ENCODE measurements around the gene TMEM63C.
"Not testable (repeated sequence)": the region's sequence is repeated elsewhere in the genome, so short reads cannot be mapped to it uniquely, and the experiment has no call there.

Gene TMEM63C

DNA sequence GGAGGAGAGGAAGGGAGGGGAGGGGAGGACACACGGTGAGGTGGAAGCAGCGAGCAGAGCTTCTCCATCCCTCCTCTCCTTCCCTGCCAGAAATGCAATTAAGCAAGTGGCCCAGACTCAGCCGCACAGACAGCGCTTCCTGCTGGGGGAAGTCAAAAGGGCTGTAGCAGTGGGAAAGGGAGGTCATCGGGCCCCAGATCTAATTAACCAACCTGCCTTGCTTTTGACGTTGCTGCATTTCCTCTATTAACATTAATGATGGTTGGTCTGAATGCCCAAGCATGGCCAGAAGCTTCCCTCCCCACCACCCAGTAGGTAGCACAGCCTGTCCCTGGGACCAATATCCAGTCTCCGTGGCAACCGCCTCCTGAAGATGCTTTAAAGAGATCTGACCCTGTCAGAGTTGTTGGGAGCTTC is 94.0 kb downstream of the TMEM63C start:
- no peak overlapping the region for H3K27ac ChIP-seq (ENCODE audit: low read length)
- no peaks in the 10 kb centered on the region for H3K9me3 ChIP-seq (ENCODE audit: control insufficient read depth in 1 of 2, low read length in 2 of 2)
- H3K36me3 ChIP-seq (ENCODE audit: control insufficient read depth in 1 of 2, insufficient read depth in 2 of 2, low read length in 2 of 2): peaks cover 8 to 39% of the 10 kb centered on the region in 2 donors

DNA sequence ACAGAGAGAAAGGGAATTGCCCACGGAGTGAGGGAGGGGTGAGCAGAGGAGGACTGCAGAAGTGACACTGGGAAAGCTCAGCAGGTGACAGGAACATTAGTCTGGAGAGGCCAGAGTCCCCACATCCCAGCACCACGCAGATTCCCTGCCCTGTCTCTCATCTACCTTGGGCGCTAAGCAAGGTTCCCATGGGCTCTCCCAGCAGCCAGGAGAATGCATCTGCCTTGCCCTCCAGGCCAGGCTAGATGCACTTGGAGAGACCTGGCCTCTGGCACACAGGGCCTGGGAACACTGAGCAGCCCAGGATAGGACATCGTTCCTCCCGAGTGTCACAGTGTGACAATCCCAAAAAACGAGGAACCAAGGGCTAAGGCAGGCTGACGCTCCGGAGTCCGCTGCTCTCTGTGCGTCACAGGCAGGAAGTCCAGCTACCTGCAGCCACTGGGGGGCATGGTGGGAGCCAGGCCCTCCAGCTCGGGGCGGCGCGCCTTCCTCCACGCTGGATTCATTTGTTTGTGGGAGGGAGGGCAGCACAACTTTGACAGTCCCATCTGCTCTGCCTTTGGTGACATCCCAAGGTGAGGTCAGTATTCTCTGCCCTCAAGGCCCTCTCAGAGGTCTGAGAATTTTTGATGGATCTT is 94.8 kb downstream of the TMEM63C start:
- H3K36me3 ChIP-seq (ENCODE audit: control insufficient read depth in 1 of 2, insufficient read depth in 2 of 2, low read length in 2 of 2): peaks cover 8 to 41% of the 10 kb centered on the region in 2 donors

More for the DNA sequence above, 94.0 kb downstream of the TMEM63C start:
- H3K4me1 ChIP-seq (ENCODE audit: control insufficient read depth in 1 of 2, insufficient read depth in 2 of 2, low read length in 2 of 2): peaks cover 0 to 4% of the 10 kb centered on the region in 2 donors
- peaks cover 4% of the 10 kb centered on the region for H3K27me3 ChIP-seq (ENCODE audit: low read depth, low read length)
- no peak overlapping the region for H3K4me3 ChIP-seq (ENCODE audit: low read depth in 1 of 2, low read length in 2 of 2)

DNA sequence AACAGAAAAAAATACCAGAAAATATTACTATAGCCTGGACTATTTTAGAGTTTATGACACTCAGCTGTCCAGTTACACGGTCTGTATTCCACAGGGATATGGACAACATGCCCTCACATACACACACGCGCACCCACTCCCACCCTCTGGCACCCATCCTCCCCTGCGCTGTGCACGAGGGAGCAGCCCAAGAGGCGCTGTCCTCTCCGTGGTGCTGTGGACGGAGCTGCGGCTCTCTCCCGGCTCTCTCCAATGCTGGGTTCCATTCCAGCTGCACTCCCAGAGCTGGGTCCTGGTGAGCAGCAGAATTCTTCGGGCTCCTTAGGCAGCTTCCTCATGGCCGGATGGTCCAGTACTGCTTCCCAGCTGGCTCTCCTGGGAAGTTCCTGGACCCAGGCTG is 95.4 kb downstream of the TMEM63C start:
- Histone ChIP-seq H3K4me3 (ENCODE audit: low read depth in 1 of 2, low read length in 2 of 2) (no peak overlapping the region), H3K27ac (ENCODE audit: low read length) (no peak overlapping the region), H3K9me3 (ENCODE audit: control insufficient read depth in 1 of 2, low read length in 2 of 2) (no peaks in the 10 kb centered on the region), H3K27me3 (ENCODE audit: low read depth, low read length) (no peaks in the 10 kb centered on the region), H3K36me3 (ENCODE audit: control insufficient read depth in 1 of 2, insufficient read depth in 2 of 2, low read length in 2 of 2) (peaks cover 8 to 46% of the 10 kb centered on the region in 2 donors), H3K4me1 (ENCODE audit: control insufficient read depth in 1 of 2, insufficient read depth in 2 of 2, low read length in 2 of 2) (no peaks in the 10 kb centered on the region)

More for the DNA sequence above, 94.8 kb downstream of the TMEM63C start:
- Histone ChIP-seq H3K4me1 (ENCODE audit: control insufficient read depth in 1 of 2, insufficient read depth in 2 of 2, low read length in 2 of 2) (no peaks in the 10 kb centered on the region), H3K4me3 (ENCODE audit: low read depth in 1 of 2, low read length in 2 of 2) (no peak overlapping the region), H3K9me3 (ENCODE audit: control insufficient read depth in 1 of 2, low read length in 2 of 2) (no peaks in the 10 kb centered on the region), H3K27me3 (ENCODE audit: low read depth, low read length) (no peaks in the 10 kb centered on the region), H3K27ac (ENCODE audit: low read length) (no peak overlapping the region)

DNA sequence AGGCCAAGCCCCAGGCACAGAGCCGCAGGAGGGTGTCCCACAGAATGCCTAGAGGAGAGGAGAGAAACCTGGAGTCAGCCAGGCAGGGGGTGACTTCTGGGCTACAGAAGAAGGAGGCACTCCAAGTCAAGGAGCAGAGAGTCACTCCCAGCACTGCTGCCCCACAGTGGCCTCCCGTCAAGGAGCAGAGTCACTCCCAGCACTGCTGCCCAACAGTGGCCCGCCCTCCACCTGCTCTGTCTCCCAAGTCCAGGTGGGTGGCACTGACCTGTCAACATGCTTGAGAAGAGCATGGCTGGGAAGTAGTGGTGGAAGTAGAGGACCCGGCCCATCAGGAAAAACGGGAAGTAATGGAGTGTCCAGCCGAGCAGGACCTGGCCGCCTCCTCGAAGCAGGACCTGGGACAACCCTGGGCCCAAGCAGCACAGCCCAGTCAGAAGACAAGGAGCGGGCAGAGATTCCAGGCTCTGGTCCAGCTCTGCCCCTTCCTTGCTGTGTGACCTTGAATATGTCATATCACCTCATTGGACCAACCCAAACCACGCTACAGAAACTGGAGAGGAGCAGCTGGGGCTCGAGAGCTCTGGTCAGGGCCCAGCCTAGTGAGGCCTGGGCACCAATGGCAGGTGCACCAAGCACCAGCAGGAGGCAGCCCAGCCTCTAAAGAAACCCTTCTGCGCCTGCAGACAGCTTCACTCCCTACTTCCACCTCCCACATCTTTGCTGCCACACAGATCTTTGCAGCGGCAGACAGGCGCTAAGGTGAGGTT is 97.0 kb downstream of the TMEM63C start:
- Histone ChIP-seq H3K27me3 (ENCODE audit: low read depth, low read length) (no peaks in the 10 kb centered on the region), H3K9me3 (ENCODE audit: control insufficient read depth in 1 of 2, low read length in 2 of 2) (no peaks in the 10 kb centered on the region), H3K4me1 (ENCODE audit: control insufficient read depth in 1 of 2, insufficient read depth in 2 of 2, low read length in 2 of 2) (no peaks in the 10 kb centered on the region), H3K4me3 (ENCODE audit: low read depth in 1 of 2, low read length in 2 of 2) (no peak overlapping the region), H3K27ac (ENCODE audit: low read length) (no peak overlapping the region), H3K36me3 (ENCODE audit: control insufficient read depth in 1 of 2, insufficient read depth in 2 of 2, low read length in 2 of 2) (peaks cover 18 to 59% of the 10 kb centered on the region in 2 donors)

DNA sequence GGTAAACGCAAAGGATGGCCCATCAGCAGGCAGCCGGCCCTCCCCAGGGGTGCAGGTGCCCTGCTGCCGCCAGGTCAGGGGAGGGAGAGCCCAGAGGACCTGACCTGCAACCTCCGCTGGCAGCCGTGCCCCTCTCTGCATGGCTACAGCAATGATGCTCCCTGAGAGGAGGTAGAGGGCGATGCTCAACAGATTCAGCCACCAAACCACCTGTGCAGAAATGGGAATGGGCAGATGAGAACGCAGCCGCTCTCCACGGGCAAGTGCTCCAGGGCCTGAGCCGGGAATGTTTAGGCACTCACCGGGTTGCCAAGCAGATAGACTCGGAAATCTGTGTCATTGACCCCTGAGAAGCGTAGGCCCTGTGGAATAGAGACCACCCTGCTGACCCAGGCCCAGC is 98.1 kb downstream of the TMEM63C start:
- Histone ChIP-seq H3K9me3 (ENCODE audit: control insufficient read depth in 1 of 2, low read length in 2 of 2) (no peaks in the 10 kb centered on the region), H3K36me3 (ENCODE audit: control insufficient read depth in 1 of 2, insufficient read depth in 2 of 2, low read length in 2 of 2) (peaks cover 27 to 70% of the 10 kb centered on the region in 2 donors), H3K27ac (ENCODE audit: low read length) (no peak overlapping the region), H3K27me3 (ENCODE audit: low read depth, low read length) (no peaks in the 10 kb centered on the region), H3K4me1 (ENCODE audit: control insufficient read depth in 1 of 2, insufficient read depth in 2 of 2, low read length in 2 of 2) (no peaks in the 10 kb centered on the region), H3K4me3 (ENCODE audit: low read depth in 1 of 2, low read length in 2 of 2) (no peak overlapping the region)

DNA sequence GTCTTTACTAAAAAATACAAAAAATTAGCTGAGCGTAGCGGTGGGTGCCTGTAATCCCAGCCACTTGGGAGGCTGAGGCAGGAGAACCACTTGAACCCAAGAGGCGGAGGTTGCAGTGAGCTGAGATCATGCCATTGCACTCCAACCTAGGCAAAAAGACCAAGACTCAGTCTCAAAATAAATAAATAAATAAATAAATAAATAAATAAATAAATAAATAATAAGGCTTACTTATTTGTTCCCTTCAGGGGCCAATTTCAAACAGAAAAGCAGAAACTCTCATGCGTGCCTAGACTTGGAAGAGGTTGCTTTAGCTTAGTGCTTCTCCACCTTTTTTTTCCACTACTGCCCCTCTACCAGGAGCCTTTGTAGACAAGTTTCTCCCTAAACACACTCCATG is 99.3 kb downstream of the TMEM63C start:
- not testable (repeated sequence) for H3K4me1 ChIP-seq (ENCODE audit: control insufficient read depth in 1 of 2, insufficient read depth in 2 of 2, low read length in 2 of 2); H3K27ac ChIP-seq (ENCODE audit: low read length); H3K9me3 ChIP-seq (ENCODE audit: control insufficient read depth in 1 of 2, low read length in 2 of 2); H3K4me3 ChIP-seq (ENCODE audit: low read depth in 1 of 2, low read length in 2 of 2); H3K27me3 ChIP-seq (ENCODE audit: low read depth, low read length)
- peaks cover 33 to 82% of the 10 kb centered on the region in 2 donors for H3K36me3 ChIP-seq (ENCODE audit: control insufficient read depth in 1 of 2, insufficient read depth in 2 of 2, low read length in 2 of 2)

DNA sequence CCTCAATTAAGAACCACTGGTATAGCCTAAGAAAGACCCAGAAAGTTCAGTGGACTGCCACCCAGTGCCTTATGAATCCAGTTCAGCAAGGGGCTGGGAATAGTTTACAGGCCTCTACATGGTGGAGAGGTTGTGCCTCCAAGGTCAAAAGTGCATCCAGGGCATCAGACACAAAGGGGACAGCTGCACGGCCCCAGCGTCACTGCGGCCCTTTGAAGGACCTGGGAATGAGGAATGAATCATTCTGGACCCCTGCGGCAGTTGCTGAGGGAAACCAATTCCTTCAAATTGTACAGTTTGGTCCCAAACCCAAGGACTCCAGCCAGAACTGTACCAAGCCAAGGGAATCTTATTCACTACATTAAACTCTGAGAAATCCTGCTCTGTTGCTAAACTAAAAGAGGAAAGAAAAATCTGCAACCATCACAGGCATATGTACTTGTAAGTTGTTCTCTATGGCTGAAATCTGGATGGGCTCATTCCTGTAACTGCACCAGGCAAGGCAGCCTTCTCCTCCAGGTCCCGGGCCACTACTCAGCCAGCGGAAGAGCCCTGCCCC is 100.3 kb downstream of the TMEM63C start:
- Histone ChIP-seq H3K27ac (ENCODE audit: low read length) (no peak overlapping the region), H3K27me3 (ENCODE audit: low read depth, low read length) (no peaks in the 10 kb centered on the region), H3K4me3 (ENCODE audit: low read depth in 1 of 2, low read length in 2 of 2) (no peak overlapping the region), H3K9me3 (ENCODE audit: control insufficient read depth in 1 of 2, low read length in 2 of 2) (no peaks in the 10 kb centered on the region), H3K4me1 (ENCODE audit: control insufficient read depth in 1 of 2, insufficient read depth in 2 of 2, low read length in 2 of 2) (no peaks in the 10 kb centered on the region), H3K36me3 (ENCODE audit: control insufficient read depth in 1 of 2, insufficient read depth in 2 of 2, low read length in 2 of 2) (peaks cover 33 to 88% of the 10 kb centered on the region in 2 donors)

DNA sequence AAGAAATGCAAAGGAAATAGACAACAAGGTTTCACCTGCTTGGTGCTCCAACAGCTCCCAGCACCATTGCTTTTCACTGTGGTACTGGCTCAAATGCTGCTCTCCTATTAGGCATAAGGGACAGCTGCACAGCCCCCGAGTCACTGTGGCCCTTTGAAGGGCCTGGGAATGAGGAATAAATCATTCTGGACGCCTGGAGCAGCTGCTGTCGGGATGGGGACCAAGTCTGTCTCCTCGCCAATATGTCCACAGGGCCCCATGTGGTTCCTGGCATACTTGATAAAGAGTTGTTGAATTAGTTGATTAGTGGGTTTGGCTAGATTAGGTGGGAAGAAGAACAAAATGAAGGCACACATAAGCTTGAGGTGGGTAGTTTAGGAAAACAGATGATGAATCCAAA is 102.5 kb downstream of the TMEM63C start:
- Histone ChIP-seq H3K9me3 (ENCODE audit: control insufficient read depth in 1 of 2, low read length in 2 of 2) (no peaks in the 10 kb centered on the region), H3K4me1 (ENCODE audit: control insufficient read depth in 1 of 2, insufficient read depth in 2 of 2, low read length in 2 of 2) (no peaks in the 10 kb centered on the region), H3K27ac (ENCODE audit: low read length) (no peak overlapping the region), H3K4me3 (ENCODE audit: low read depth in 1 of 2, low read length in 2 of 2) (no peak overlapping the region), H3K36me3 (ENCODE audit: control insufficient read depth in 1 of 2, insufficient read depth in 2 of 2, low read length in 2 of 2) (peaks cover 34 to 84% of the 10 kb centered on the region in 2 donors), H3K27me3 (ENCODE audit: low read depth, low read length) (no peaks in the 10 kb centered on the region)

DNA sequence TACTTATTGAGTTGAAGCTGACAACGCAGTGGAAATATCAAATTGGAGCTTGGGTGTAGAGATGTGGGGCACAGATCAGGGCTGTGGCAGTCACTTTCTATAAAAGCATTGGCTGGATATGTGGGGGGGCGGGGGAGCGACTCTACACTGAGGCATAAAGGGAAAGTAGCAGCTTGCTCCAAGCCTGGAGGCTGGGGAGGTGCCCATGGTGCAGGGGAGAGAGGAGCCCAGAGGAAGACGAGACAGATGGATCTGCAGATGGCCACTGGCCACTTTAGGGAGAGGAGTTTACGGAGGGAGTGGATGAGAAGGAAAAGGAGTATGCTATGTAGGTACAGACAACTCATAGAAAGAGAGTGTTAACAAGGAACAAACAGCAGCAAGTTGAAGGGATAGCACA is 102.9 kb downstream of the TMEM63C start:
- Histone ChIP-seq H3K27me3 (ENCODE audit: low read depth, low read length) (no peaks in the 10 kb centered on the region), H3K9me3 (ENCODE audit: control insufficient read depth in 1 of 2, low read length in 2 of 2) (no peaks in the 10 kb centered on the region), H3K4me3 (ENCODE audit: low read depth in 1 of 2, low read length in 2 of 2) (no peak overlapping the region), H3K4me1 (ENCODE audit: control insufficient read depth in 1 of 2, insufficient read depth in 2 of 2, low read length in 2 of 2) (no peaks in the 10 kb centered on the region), H3K27ac (ENCODE audit: low read length) (no peak overlapping the region), H3K36me3 (ENCODE audit: control insufficient read depth in 1 of 2, insufficient read depth in 2 of 2, low read length in 2 of 2) (peaks cover 30 to 80% of the 10 kb centered on the region in 2 donors)

DNA sequence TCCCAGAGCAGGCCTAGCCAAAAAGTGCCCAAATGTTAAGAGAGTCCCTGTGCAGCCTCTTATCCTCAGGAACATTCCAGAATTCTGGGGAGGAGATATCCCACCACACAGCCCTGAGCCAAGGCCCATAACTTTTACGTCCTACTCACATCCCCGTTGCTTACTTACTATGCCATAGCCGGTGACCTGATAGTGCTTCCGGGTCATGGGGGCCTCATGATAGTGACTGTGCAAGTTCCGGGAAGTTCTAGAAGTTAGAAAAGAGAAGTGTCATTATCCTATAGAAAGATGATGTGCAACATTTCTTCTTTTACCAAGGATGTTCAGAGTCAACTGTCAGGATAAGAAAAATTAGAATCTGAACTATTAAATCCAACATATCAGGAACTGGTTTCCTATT is 105.0 kb downstream of the TMEM63C start:
- peaks cover 38 to 76% of the 10 kb centered on the region in 2 donors for H3K36me3 ChIP-seq (ENCODE audit: control insufficient read depth in 1 of 2, insufficient read depth in 2 of 2, low read length in 2 of 2)
- H3K27me3 ChIP-seq (ENCODE audit: low read depth, low read length): no peaks in the 10 kb centered on the region
- H3K9me3 ChIP-seq (ENCODE audit: control insufficient read depth in 1 of 2, low read length in 2 of 2): no peaks in the 10 kb centered on the region
- H3K4me3 ChIP-seq (ENCODE audit: low read depth in 1 of 2, low read length in 2 of 2): no peak overlapping the region
- no peaks in the 10 kb centered on the region for H3K4me1 ChIP-seq (ENCODE audit: control insufficient read depth in 1 of 2, insufficient read depth in 2 of 2, low read length in 2 of 2)
- no peak overlapping the region for H3K27ac ChIP-seq (ENCODE audit: low read length)

DNA sequence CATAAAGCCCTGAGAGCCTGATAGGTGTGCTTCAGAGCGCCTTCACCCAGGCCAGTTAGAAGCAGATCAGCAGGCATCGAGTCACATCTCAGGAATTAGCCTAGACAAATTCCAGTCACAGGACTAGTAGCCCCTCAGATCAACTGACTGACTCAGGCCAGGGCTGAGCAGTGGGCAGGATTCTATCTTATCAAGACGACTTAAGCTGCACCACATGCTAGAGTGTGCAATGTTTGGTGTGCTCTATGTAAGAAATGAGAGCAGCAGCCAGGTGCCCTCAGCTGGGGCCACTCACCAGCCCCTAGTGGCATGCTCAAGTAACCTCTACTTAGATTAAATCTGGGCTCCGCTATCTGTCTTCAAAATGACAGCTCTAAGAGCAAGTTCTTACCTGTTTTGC is 109.1 kb downstream of the TMEM63C start:
- Histone ChIP-seq H3K27ac (ENCODE audit: low read length) (no peak overlapping the region), H3K4me1 (ENCODE audit: control insufficient read depth in 1 of 2, insufficient read depth in 2 of 2, low read length in 2 of 2) (no peaks in the 10 kb centered on the region), H3K4me3 (ENCODE audit: low read depth in 1 of 2, low read length in 2 of 2) (no peak overlapping the region), H3K27me3 (ENCODE audit: low read depth, low read length) (no peaks in the 10 kb centered on the region), H3K9me3 (ENCODE audit: control insufficient read depth in 1 of 2, low read length in 2 of 2) (no peaks in the 10 kb centered on the region), H3K36me3 (ENCODE audit: control insufficient read depth in 1 of 2, insufficient read depth in 2 of 2, low read length in 2 of 2) (peaks cover 13 to 42% of the 10 kb centered on the region in 2 donors)

Measured in muscle layer of duodenum (tissue), 2 donors.